Activated T-helper 1 cell treated with anti-CD3 and anti-CD28 coated beads, Interleukin-12 subunit alpha, Interleukin-12 subunit beta, Interleukin-2, Interleukin-4 antibody, amounts not matched to agents 30 ng/mL and 10 ng/mL and 1 ng/mL, durations not matched to agents 14 hours and 24 hours and 36 hours (primary cell): ENCODE data around the gene CD46. TPM values are rescaled to one million over a fixed set of nuclear protein-coding genes. Genes with fewer than 3 reads are reported as not detected.

Experiments used
- DNase-seq: peaks from one replicate; pipeline ENCODE4 v3.0.0; 2021; ENCODE audit warnings: low spot score
- H3K27ac Mint-ChIP-seq: one replicate; pipeline ENCODE4 v1.8.0; 2021; ENCODE audit warnings: mild to moderate bottlenecking, mixed read lengths
- H3K27me3 Mint-ChIP-seq: one replicate; pipeline ENCODE4 v1.8.0; 2022; ENCODE audit warnings: mild to moderate bottlenecking, moderate library complexity, mixed read lengths; ENCODE audit not compliant: insufficient read depth
- H3K36me3 Mint-ChIP-seq: one replicate; pipeline ENCODE4 v1.8.0; 2021; ENCODE audit warnings: low read depth, mixed read lengths
- H3K4me1 Mint-ChIP-seq: one replicate; pipeline ENCODE4 v1.8.0; 2021; ENCODE audit warnings: low read depth, mixed read lengths
- H3K4me3 Mint-ChIP-seq: one replicate; pipeline ENCODE4 v1.8.0; 2021; ENCODE audit warnings: mild to moderate bottlenecking, moderate library complexity, mixed read lengths
- H3K9me3 Mint-ChIP-seq: one replicate; pipeline ENCODE4 v1.8.0; 2021; ENCODE audit warnings: mixed read lengths
- intact Hi-C: fragments of 100-400 bp; cut with micrococcal nuclease; formaldehyde crosslinking; loops from one replicate; pipeline ENCODE4 v1.15.1; 2024
- total RNA-seq: library from RNA; stranded (reverse); gene quantifications from 2 replicates; pipeline ENCODE4 v1.2.3, GENCODE V29; 2022

Gene CD46
- total RNA-seq, 1 donor from 2014 or later = 101 TPM

DNA sequence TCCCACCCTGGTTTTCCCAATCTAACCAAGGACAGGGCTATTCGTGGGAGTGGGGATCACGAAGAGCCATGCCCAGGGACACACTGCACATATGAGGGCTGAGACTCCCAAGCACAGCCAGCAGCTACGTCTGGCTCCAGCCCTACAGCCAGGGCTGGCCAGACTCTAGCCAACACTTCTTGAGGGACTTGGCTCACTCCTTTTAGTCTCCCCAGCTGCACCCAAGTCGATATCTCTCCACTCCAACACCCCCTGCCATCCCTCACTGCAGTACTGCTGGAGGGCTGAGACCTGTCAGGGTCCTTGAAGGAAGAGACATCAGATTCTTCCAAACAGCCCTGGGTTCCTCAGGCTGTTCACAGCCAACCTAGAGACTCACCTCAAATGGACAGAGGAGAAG lies 62.6 kb downstream of the CD46 start:
- intact Hi-C loops = no loop called here
- no peak overlapping the region for H3K4me3 Mint-ChIP-seq
- H3K27ac Mint-ChIP-seq = no peak overlapping the region
- DNase-seq = no peak
- no peaks in the 10 kb centered on the region for H3K27me3 Mint-ChIP-seq
- no peaks in the 10 kb centered on the region for H3K9me3 Mint-ChIP-seq
- peaks cover 57% of the 10 kb centered on the region for H3K36me3 Mint-ChIP-seq
- peaks cover 60% of the 10 kb centered on the region for H3K4me1 Mint-ChIP-seq

- no peaks in the 10 kb centered on the region for H3K27me3 Mint-ChIP-seq
- intact Hi-C loops = no loop called here
- no peak for DNase-seq
- peak overlapping the region; percentile 27 for H3K4me3 Mint-ChIP-seq
- H3K9me3 Mint-ChIP-seq = no peaks in the 10 kb centered on the region
- H3K27ac Mint-ChIP-seq = peak overlapping the region; percentile 69
- peaks cover 58% of the 10 kb centered on the region for H3K4me1 Mint-ChIP-seq
- H3K36me3 Mint-ChIP-seq = peaks cover 52% of the 10 kb centered on the region
Measured at GRCh38 chr1:207815466-207815865, 63.6 kb downstream of the CD46 start.

- Mint-ChIP-seq H3K27me3 (no peaks in the 10 kb centered on the region), H3K9me3 (no peaks in the 10 kb centered on the region), H3K36me3 (peaks cover 52% of the 10 kb centered on the region), H3K4me1 (peaks cover 58% of the 10 kb centered on the region), H3K27ac (peak overlapping the region; percentile 69), H3K4me3 (no peak overlapping the region)
- DNase-seq = no peak
- intact Hi-C loops = loop anchor here (2.0 kb wide), 1 partner anchor 19 kb away; no protein-coding TSS in a partner anchor
Measured at GRCh38 chr1:207815913-207816291, 64.0 kb downstream of the CD46 start.

DNA sequence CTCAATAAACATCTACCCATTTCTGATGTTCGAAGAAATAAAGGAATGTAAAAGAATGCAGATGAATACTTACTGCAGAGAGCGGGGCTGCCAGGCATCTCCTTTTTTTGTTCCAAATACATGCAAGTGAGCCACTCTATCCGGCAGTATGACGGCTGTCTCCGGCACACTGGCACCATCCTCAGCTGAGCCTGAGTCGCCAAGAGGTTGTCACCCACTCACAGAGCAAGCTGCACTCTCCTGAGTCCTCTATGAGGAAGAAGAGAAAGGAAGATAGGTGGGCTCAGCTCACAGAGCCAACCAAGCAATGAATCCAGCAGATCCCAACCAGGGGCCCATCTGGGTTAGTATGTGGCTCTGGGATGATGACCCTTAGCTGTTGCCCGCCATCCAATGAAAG lies 65.3 kb downstream of the CD46 start:
- no peaks in the 10 kb centered on the region for H3K27me3 Mint-ChIP-seq
- peak overlapping the region; percentile 42 for H3K27ac Mint-ChIP-seq
- no peak overlapping the region for H3K4me3 Mint-ChIP-seq
- H3K4me1 Mint-ChIP-seq = peaks cover 61% of the 10 kb centered on the region
- no peak for DNase-seq
- peaks cover 45% of the 10 kb centered on the region for H3K36me3 Mint-ChIP-seq
- H3K9me3 Mint-ChIP-seq = no peaks in the 10 kb centered on the region
- intact Hi-C loops = loop anchor here (2.0 kb wide), 1 partner anchor 20 kb away; no protein-coding TSS in a partner anchor

DNA sequence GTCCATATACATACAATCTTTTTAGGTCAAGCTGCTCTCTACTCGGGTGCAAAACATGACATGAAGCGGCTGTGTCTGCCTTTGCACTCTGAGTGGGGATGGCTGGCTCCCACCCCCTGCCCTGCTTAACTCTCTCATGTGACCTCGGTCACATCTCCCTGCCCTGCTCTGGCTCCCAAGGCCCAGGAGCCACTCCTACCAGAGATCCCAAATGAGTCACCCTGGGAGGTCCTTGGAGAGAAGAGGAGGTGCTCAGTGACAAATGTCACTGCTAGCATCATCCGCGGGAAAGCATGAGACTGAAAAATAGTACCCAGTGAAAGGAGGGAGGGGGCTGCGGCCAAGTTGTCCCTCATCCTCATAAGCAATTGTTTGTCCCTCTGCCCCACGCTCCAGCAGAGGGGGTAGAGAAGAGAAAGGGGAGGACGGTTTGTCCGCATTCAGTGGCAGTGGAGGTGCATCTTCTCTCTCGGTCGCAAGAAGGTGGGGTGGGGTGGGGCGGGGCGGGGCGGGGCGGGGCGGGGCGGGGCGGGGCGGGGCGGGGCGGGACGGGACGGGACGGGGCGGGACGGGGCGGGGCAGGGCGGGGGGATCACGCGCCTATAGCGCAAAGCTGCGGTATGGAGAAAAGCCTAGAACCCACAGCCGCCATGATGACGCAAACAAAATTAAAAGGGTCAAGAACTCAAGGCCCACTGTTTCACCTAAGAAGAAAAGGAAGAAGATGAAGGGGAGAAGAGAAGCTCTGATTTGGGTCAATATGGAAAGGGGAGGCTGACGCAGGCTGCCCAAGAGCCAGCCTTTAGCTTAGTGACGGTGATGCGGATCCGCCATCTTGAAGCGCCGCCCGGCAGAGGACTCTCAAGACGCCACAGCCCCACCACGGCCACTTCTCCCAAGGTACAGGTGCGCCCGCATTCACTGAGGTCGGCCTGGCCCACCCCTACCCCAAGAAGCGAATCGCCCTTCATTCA lies 66.2 kb downstream of the CD46 start:
- intact Hi-C loops = loop anchor here (2.0 kb wide), 1 partner anchor 21 kb away; no protein-coding TSS in a partner anchor
- Mint-ChIP-seq H3K36me3 (peaks cover 48% of the 10 kb centered on the region), H3K4me1 (peaks cover 68% of the 10 kb centered on the region), H3K9me3 (no peaks in the 10 kb centered on the region), H3K4me3 (no peak overlapping the region), H3K27ac (no peak overlapping the region), H3K27me3 (no peaks in the 10 kb centered on the region)
- no peak for DNase-seq

GRCh38 chr1:207818971-207819451 lies 67.2 kb downstream of the CD46 start:
- Mint-ChIP-seq H3K4me1 (peaks cover 68% of the 10 kb centered on the region), H3K27ac (no peak overlapping the region), H3K4me3 (no peak overlapping the region), H3K27me3 (peaks cover 2% of the 10 kb centered on the region), H3K9me3 (no peaks in the 10 kb centered on the region), H3K36me3 (peaks cover 43% of the 10 kb centered on the region)
- intact Hi-C loops = no loop called here
- DNase-seq = no peak

DNA sequence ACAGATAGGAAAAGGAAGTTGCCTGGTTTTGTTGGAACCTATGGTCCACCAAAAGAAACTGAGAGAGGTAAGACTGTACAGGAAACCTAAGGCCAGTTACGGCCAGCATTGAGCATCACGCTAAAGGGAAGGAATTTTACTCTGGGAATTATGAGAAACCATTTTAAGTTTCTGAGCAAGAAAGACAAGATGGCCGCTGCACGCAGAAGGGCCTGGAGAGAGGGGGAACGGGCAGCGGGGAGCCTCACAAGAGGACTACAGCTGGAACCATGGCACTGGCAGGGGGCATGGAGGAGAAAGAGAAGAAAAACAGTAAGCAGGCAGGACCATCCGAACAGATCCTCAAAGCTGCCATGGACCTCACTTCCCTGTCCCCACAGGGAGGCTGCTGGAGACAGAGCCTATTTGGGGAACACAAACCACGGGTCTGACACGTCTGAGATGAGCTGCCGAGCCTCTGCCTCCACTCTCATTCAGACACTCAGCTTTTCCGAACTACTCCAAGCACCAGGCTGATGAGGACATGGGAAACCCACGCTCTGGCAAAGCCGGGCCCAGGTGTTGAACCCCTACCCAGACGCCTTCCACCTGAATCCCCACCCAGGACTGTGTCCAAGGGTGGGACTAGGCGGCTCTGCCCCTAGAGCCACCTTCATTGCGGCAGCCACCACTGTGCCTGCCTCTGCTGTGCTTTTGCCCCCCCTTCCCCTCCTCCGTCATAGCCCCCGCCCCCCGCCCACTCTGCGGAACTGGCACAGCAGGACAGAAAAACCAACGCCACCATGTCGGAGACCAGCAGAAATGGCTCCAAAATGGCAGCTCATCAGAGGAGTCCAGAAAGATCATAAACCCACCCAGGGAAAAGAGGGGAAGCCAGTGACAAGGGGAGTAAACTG lies 69.0 kb downstream of the CD46 start:
- H3K4me1 Mint-ChIP-seq = peaks cover 70% of the 10 kb centered on the region
- peaks cover 34% of the 10 kb centered on the region for H3K36me3 Mint-ChIP-seq
- H3K27ac Mint-ChIP-seq = peak overlapping the region; percentile 42
- no peak for DNase-seq
- H3K9me3 Mint-ChIP-seq = no peaks in the 10 kb centered on the region
- intact Hi-C loops = no loop called here
- no peak overlapping the region for H3K4me3 Mint-ChIP-seq
- H3K27me3 Mint-ChIP-seq = peaks cover 2% of the 10 kb centered on the region

- intact Hi-C loops = no loop called here
- DNase-seq = no peak
- H3K9me3 Mint-ChIP-seq = no peaks in the 10 kb centered on the region
- H3K27me3 Mint-ChIP-seq = peaks cover 2% of the 10 kb centered on the region
- peaks cover 70% of the 10 kb centered on the region for H3K4me1 Mint-ChIP-seq
- H3K27ac Mint-ChIP-seq = no peak overlapping the region
- peaks cover 34% of the 10 kb centered on the region for H3K36me3 Mint-ChIP-seq
- H3K4me3 Mint-ChIP-seq = no peak overlapping the region
Measured at GRCh38 chr1:207821464-207822045, 69.7 kb downstream of the CD46 start.

GRCh38 chr1:207822124-207822601 lies 70.3 kb downstream of the CD46 start:
- H3K9me3 Mint-ChIP-seq = no peaks in the 10 kb centered on the region
- peak overlapping the region; percentile 98 for H3K27ac Mint-ChIP-seq
- peaks cover 29% of the 10 kb centered on the region for H3K36me3 Mint-ChIP-seq
- peaks cover 2% of the 10 kb centered on the region for H3K27me3 Mint-ChIP-seq
- intact Hi-C loops = no loop called here
- peak overlapping the region; percentile 79 for H3K4me3 Mint-ChIP-seq
- DNase-seq = no peak
- H3K4me1 Mint-ChIP-seq = peaks cover 70% of the 10 kb centered on the region

GRCh38 chr1:207822602-207823451 lies 71.0 kb downstream of the CD46 start:
- intact Hi-C loops = no loop called here

DNA sequence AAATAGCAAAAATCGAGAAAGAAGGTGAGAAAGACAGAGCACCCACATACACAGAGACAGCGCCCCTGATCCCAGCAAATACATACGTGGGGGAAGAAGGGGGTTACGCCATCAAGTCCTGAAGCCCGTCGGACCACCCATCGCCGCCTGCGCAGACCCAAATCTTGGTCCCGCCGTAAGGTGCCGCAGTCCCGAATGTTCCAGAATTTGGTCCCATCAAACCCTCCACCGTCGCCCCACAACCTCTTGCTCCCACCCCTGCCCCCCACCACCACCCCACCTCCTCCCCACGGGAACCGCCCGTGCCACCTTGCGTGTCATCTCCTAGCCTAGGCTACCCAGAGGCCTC lies 71.7 kb downstream of the CD46 start:
- H3K4me3 Mint-ChIP-seq = peak overlapping the region; percentile 83
- H3K27ac Mint-ChIP-seq = peak overlapping the region; percentile 98
- no peak for DNase-seq
- H3K27me3 Mint-ChIP-seq = peaks cover 2% of the 10 kb centered on the region
- no peaks in the 10 kb centered on the region for H3K9me3 Mint-ChIP-seq
- peaks cover 21% of the 10 kb centered on the region for H3K36me3 Mint-ChIP-seq
- intact Hi-C loops = no loop called here
- H3K4me1 Mint-ChIP-seq = peaks cover 75% of the 10 kb centered on the region

More at GRCh38 chr1:207822602-207823451, 71.0 kb downstream of the CD46 start:
- H3K9me3 Mint-ChIP-seq = no peaks in the 10 kb centered on the region
- peak overlapping the region; percentile 98 for H3K27ac Mint-ChIP-seq
- H3K36me3 Mint-ChIP-seq = peaks cover 22% of the 10 kb centered on the region
- H3K4me3 Mint-ChIP-seq = peak overlapping the region; percentile 79
- H3K4me1 Mint-ChIP-seq = peaks cover 70% of the 10 kb centered on the region
- peaks cover 2% of the 10 kb centered on the region for H3K27me3 Mint-ChIP-seq
- DNase-seq = peak; percentile 48
